Measurements from ENCODE around the gene SOX10. TPM values are rescaled to one million over a fixed set of nuclear protein-coding genes. Genes with fewer than 3 reads are reported as not detected.
"Not testable (repeated sequence)": the region's sequence is repeated elsewhere in the genome, so short reads cannot be mapped to it uniquely, and the experiment has no call there.

SOX10 gene
- total RNA-seq, 1 donor from 2014 or later, result 4.2 TPM

- H3K27me3 ChIP-seq (ENCODE audit: control insufficient read depth in 3 of 3, insufficient read depth in 3 of 3, low read length in 3 of 3), result peaks cover 0 to 5% (median 0%) of the 10 kb centered on the region in 3 donors
- H3K4me3 ChIP-seq (ENCODE audit: low read length in 3 of 3), result no peak overlapping the region
- H3K36me3 ChIP-seq (ENCODE audit: control insufficient read depth in 3 of 3, insufficient read depth in 3 of 3, low read length in 3 of 3), result peaks cover 0 to 2% (median 0%) of the 10 kb centered on the region in 3 donors
- peaks cover 16 to 23% (median 17%) of the 10 kb centered on the region in 3 donors for H3K4me1 ChIP-seq (ENCODE audit: control insufficient read depth in 3 of 3, insufficient read depth in 3 of 3, low read length in 3 of 3)
- H3K9ac ChIP-seq (ENCODE audit: low read depth in 1 of 3, low read length in 3 of 3), result no peak overlapping the region
- no peak overlapping the region for H3K27ac ChIP-seq (ENCODE audit: low read depth, low read length)
- H3K9me3 ChIP-seq (ENCODE audit: control insufficient read depth in 3 of 3, low read length in 3 of 3), result no peaks in the 10 kb centered on the region
These were observed 33.0 kb downstream of the SOX10 start for GRCh38 chr22:37951305-37951704.

GRCh38 chr22:37947142-37947795 is 37.1 kb downstream of the SOX10 start:
- H3K36me3 ChIP-seq (ENCODE audit: control insufficient read depth in 3 of 3, insufficient read depth in 3 of 3, low read length in 3 of 3); H3K4me1 ChIP-seq (ENCODE audit: control insufficient read depth in 3 of 3, insufficient read depth in 3 of 3, low read length in 3 of 3); H3K9ac ChIP-seq (ENCODE audit: low read depth in 1 of 3, low read length in 3 of 3); H3K27me3 ChIP-seq (ENCODE audit: control insufficient read depth in 3 of 3, insufficient read depth in 3 of 3, low read length in 3 of 3); H3K9me3 ChIP-seq (ENCODE audit: control insufficient read depth in 3 of 3, low read length in 3 of 3); H3K27ac ChIP-seq (ENCODE audit: low read depth, low read length); H3K4me3 ChIP-seq (ENCODE audit: low read length in 3 of 3): not testable (repeated sequence)

- H3K36me3 ChIP-seq (ENCODE audit: control insufficient read depth in 3 of 3, insufficient read depth in 3 of 3, low read length in 3 of 3), result peaks cover 14 to 23% (median 18%) of the 10 kb centered on the region in 3 donors
- H3K9ac ChIP-seq (ENCODE audit: low read depth in 1 of 3, low read length in 3 of 3); H3K4me3 ChIP-seq (ENCODE audit: low read length in 3 of 3); H3K27ac ChIP-seq (ENCODE audit: low read depth, low read length); H3K4me1 ChIP-seq (ENCODE audit: control insufficient read depth in 3 of 3, insufficient read depth in 3 of 3, low read length in 3 of 3); H3K9me3 ChIP-seq (ENCODE audit: control insufficient read depth in 3 of 3, low read length in 3 of 3); H3K27me3 ChIP-seq (ENCODE audit: control insufficient read depth in 3 of 3, insufficient read depth in 3 of 3, low read length in 3 of 3): not testable (repeated sequence)
These were observed 39.9 kb downstream of the SOX10 start for GRCh38 chr22:37944423-37944822.

GRCh38 chr22:37943825-37944198 is 40.5 kb downstream of the SOX10 start:
- Histone ChIP-seq H3K27me3 (ENCODE audit: control insufficient read depth in 3 of 3, insufficient read depth in 3 of 3, low read length in 3 of 3) (no peaks in the 10 kb centered on the region), H3K36me3 (ENCODE audit: control insufficient read depth in 3 of 3, insufficient read depth in 3 of 3, low read length in 3 of 3) (peaks cover 14 to 27% (median 18%) of the 10 kb centered on the region in 3 donors), H3K9me3 (ENCODE audit: control insufficient read depth in 3 of 3, low read length in 3 of 3) (no peaks in the 10 kb centered on the region), H3K9ac (ENCODE audit: low read depth in 1 of 3, low read length in 3 of 3) (no peak overlapping the region), H3K4me1 (ENCODE audit: control insufficient read depth in 3 of 3, insufficient read depth in 3 of 3, low read length in 3 of 3) (no peaks in the 10 kb centered on the region), H3K4me3 (ENCODE audit: low read length in 3 of 3) (no peak overlapping the region), H3K27ac (ENCODE audit: low read depth, low read length) (no peak overlapping the region)

GRCh38 chr22:37943136-37943824 is 41.1 kb downstream of the SOX10 start:
- Histone ChIP-seq H3K27ac (ENCODE audit: low read depth, low read length) (no peak overlapping the region), H3K27me3 (ENCODE audit: control insufficient read depth in 3 of 3, insufficient read depth in 3 of 3, low read length in 3 of 3) (no peaks in the 10 kb centered on the region), H3K4me1 (ENCODE audit: control insufficient read depth in 3 of 3, insufficient read depth in 3 of 3, low read length in 3 of 3) (no peaks in the 10 kb centered on the region), H3K9ac (ENCODE audit: low read depth in 1 of 3, low read length in 3 of 3) (no peak overlapping the region), H3K9me3 (ENCODE audit: control insufficient read depth in 3 of 3, low read length in 3 of 3) (no peaks in the 10 kb centered on the region), H3K4me3 (ENCODE audit: low read length in 3 of 3) (no peak overlapping the region), H3K36me3 (ENCODE audit: control insufficient read depth in 3 of 3, insufficient read depth in 3 of 3, low read length in 3 of 3) (peaks cover 14 to 27% (median 18%) of the 10 kb centered on the region in 3 donors)

- Histone ChIP-seq H3K4me1 (ENCODE audit: control insufficient read depth in 3 of 3, insufficient read depth in 3 of 3, low read length in 3 of 3) (no peaks in the 10 kb centered on the region), H3K9ac (ENCODE audit: low read depth in 1 of 3, low read length in 3 of 3) (no peak overlapping the region), H3K9me3 (ENCODE audit: control insufficient read depth in 3 of 3, low read length in 3 of 3) (no peaks in the 10 kb centered on the region), H3K4me3 (ENCODE audit: low read length in 3 of 3) (no peak overlapping the region), H3K27ac (ENCODE audit: low read depth, low read length) (no peak overlapping the region), H3K27me3 (ENCODE audit: control insufficient read depth in 3 of 3, insufficient read depth in 3 of 3, low read length in 3 of 3) (no peaks in the 10 kb centered on the region), H3K36me3 (ENCODE audit: control insufficient read depth in 3 of 3, insufficient read depth in 3 of 3, low read length in 3 of 3) (peaks cover 20 to 32% (median 26%) of the 10 kb centered on the region in 3 donors)
These were observed 42.2 kb downstream of the SOX10 start for GRCh38 chr22:37942133-37942532.

- no peak overlapping the region for H3K4me3 ChIP-seq (ENCODE audit: low read length in 3 of 3)
- H3K4me1 ChIP-seq (ENCODE audit: control insufficient read depth in 3 of 3, insufficient read depth in 3 of 3, low read length in 3 of 3), result no peaks in the 10 kb centered on the region
- peaks cover 20 to 32% (median 29%) of the 10 kb centered on the region in 3 donors for H3K36me3 ChIP-seq (ENCODE audit: control insufficient read depth in 3 of 3, insufficient read depth in 3 of 3, low read length in 3 of 3)
- no peaks in the 10 kb centered on the region for H3K27me3 ChIP-seq (ENCODE audit: control insufficient read depth in 3 of 3, insufficient read depth in 3 of 3, low read length in 3 of 3)
- H3K9me3 ChIP-seq (ENCODE audit: control insufficient read depth in 3 of 3, low read length in 3 of 3), result no peaks in the 10 kb centered on the region
- no peak overlapping the region for H3K27ac ChIP-seq (ENCODE audit: low read depth, low read length)
- no peak overlapping the region for H3K9ac ChIP-seq (ENCODE audit: low read depth in 1 of 3, low read length in 3 of 3)
These were observed 43.5 kb downstream of the SOX10 start for GRCh38 chr22:37940698-37941376.

GRCh38 chr22:37933711-37934376 is 50.5 kb downstream of the SOX10 start:
- Histone ChIP-seq H3K27me3 (ENCODE audit: control insufficient read depth in 3 of 3, insufficient read depth in 3 of 3, low read length in 3 of 3) (no peaks in the 10 kb centered on the region), H3K36me3 (ENCODE audit: control insufficient read depth in 3 of 3, insufficient read depth in 3 of 3, low read length in 3 of 3) (peaks cover 13 to 24% (median 17%) of the 10 kb centered on the region in 3 donors), H3K4me1 (ENCODE audit: control insufficient read depth in 3 of 3, insufficient read depth in 3 of 3, low read length in 3 of 3) (peaks cover 8 to 14% (median 12%) of the 10 kb centered on the region in 3 donors), H3K27ac (ENCODE audit: low read depth, low read length) (peak overlapping the region; percentile 41), H3K9ac (ENCODE audit: low read depth in 1 of 3, low read length in 3 of 3) (peak overlapping the region in 2 of 3 donors; percentile 10 to 54), H3K9me3 (ENCODE audit: control insufficient read depth in 3 of 3, low read length in 3 of 3) (no peaks in the 10 kb centered on the region), H3K4me3 (ENCODE audit: low read length in 3 of 3) (peak overlapping the region in 2 of 3 donors; percentile 19 to 22)

GRCh38 chr22:37932821-37933578 is 51.4 kb downstream of the SOX10 start:
- Histone ChIP-seq H3K9ac (ENCODE audit: low read depth in 1 of 3, low read length in 3 of 3) (peak overlapping the region in 1 of 3 donors; percentile 16), H3K4me1 (ENCODE audit: control insufficient read depth in 3 of 3, insufficient read depth in 3 of 3, low read length in 3 of 3) (peaks cover 8 to 14% (median 12%) of the 10 kb centered on the region in 3 donors), H3K4me3 (ENCODE audit: low read length in 3 of 3) (no peak overlapping the region), H3K9me3 (ENCODE audit: control insufficient read depth in 3 of 3, low read length in 3 of 3) (no peaks in the 10 kb centered on the region), H3K27ac (ENCODE audit: low read depth, low read length) (peak overlapping the region; percentile 41), H3K27me3 (ENCODE audit: control insufficient read depth in 3 of 3, insufficient read depth in 3 of 3, low read length in 3 of 3) (no peaks in the 10 kb centered on the region), H3K36me3 (ENCODE audit: control insufficient read depth in 3 of 3, insufficient read depth in 3 of 3, low read length in 3 of 3) (peaks cover 12 to 26% (median 19%) of the 10 kb centered on the region in 3 donors)

Measured in skeletal muscle tissue (tissue), 4 donors.